Esophagus squamous epithelium (tissue), 5 donors: ENCODE measurements around the gene AP4B1. TPM values are rescaled to one million over a fixed set of nuclear protein-coding genes. Genes with fewer than 3 reads are reported as not detected.

Experiments
- DNase-seq: peaks from one replicate; lab custom pipeline; 2025; lab: John Stamatoyannopoulos, UW
- H3K27ac ChIP-seq, 4 donors: fragments of 200-600 bp; sonication (generic); one replicate each; pipeline ENCODE4 v1.5.1; 2016 to 2019; ENCODE audit warnings: mild to moderate bottlenecking in 1 of 4
- H3K27me3 ChIP-seq, 4 donors: fragments of 200-600 bp; sonication (generic); 1 replicate in 3 of 4; 2 replicates in 1 of 4; pipeline versions ENCODE4 v1.5.1 to v1.6.0; 2017 to 2021; ENCODE audit warnings: antibody characterized with exemption in 1 of 4
- H3K36me3 ChIP-seq, 3 donors: fragments of 200-600 bp; sonication (generic); one replicate each; pipeline ENCODE4 v1.5.1; 2016 to 2019
- H3K4me1 ChIP-seq, 3 donors: fragments of 200-600 bp; sonication (generic); one replicate each; pipeline ENCODE4 v1.5.1; 2017 to 2019
- H3K4me3 ChIP-seq, 4 donors: fragments of 200-600 bp; sonication (generic); 1 replicate in 3 of 4; 2 replicates in 1 of 4; pipeline ENCODE4 v1.5.1; 2016 to 2019; ENCODE audit warnings: mild to moderate bottlenecking in 2 of 4, moderate library complexity in 1 of 4
- H3K9me3 ChIP-seq, 3 donors: fragments of 200-600 bp; sonication (generic); one replicate each; pipeline ENCODE4 v1.5.1; 2016 to 2019
- POLR2A ChIP-seq, 4 donors: fragments of 450-650 bp; IDR thresholded peaks; one replicate each; pipeline ENCODE4 v1.6.1; 2017; ENCODE audit warnings: antibody characterized with exemption in 4 of 4, mild to moderate bottlenecking in 4 of 4, moderate library complexity in 3 of 4
- WGBS, 2 donors: methylation state at CpG; one replicate each; pipeline ENCODE4 v1.1.5; 2018; 5-methylcytosine and 5-hydroxymethylcytosine counted together
- intact Hi-C: fragments of 100-400 bp; cut with DNase I; formaldehyde crosslinking; loops from one replicate; pipeline ENCODE4 v1.15.0; 2022
- total RNA-seq, 4 donors: library from RNA; depleted of rRNA; stranded (reverse); fragments of >200 nt; gene quantifications; one replicate each; pipeline ENCODE4 v1.1.0, GENCODE V29; 2016
- TF ChIP-seq, protein P1 (sequence below), 6 experiments: fragments of 450-650 bp in 4 of 6; fragments of 200-600 bp in 2 of 6; sonication (generic) in 2 of 6; IDR thresholded peaks; one replicate each; pipeline ENCODE4 v1.5.1; 2016 to 2019; ENCODE audit warnings: antibody characterized with exemption in 6 of 6, mild to moderate bottlenecking in 4 of 6, moderate library complexity in 4 of 6
- donor health status: DM: yes; HTN: yes; CAD: no.

The AP4B1 gene
- total RNA-seq, 4 donors from 2014 or later, result 8.2 to 15.3 (median 11.5) TPM

- no peaks in the 10 kb centered on the region for H3K9me3 ChIP-seq
- no peak for DNase-seq
- TF ChIP-seq, protein P1, sequence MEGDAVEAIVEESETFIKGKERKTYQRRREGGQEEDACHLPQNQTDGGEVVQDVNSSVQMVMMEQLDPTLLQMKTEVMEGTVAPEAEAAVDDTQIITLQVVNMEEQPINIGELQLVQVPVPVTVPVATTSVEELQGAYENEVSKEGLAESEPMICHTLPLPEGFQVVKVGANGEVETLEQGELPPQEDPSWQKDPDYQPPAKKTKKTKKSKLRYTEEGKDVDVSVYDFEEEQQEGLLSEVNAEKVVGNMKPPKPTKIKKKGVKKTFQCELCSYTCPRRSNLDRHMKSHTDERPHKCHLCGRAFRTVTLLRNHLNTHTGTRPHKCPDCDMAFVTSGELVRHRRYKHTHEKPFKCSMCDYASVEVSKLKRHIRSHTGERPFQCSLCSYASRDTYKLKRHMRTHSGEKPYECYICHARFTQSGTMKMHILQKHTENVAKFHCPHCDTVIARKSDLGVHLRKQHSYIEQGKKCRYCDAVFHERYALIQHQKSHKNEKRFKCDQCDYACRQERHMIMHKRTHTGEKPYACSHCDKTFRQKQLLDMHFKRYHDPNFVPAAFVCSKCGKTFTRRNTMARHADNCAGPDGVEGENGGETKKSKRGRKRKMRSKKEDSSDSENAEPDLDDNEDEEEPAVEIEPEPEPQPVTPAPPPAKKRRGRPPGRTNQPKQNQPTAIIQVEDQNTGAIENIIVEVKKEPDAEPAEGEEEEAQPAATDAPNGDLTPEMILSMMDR (IDR thresholded peaks at IDR 0.05), result no peak
- no peak for TF ChIP-seq POLR2A (IDR thresholded peaks at IDR 0.05)
- H3K27me3 ChIP-seq, result no peaks in the 10 kb centered on the region
- H3K27ac ChIP-seq, result peak within 1 kb of the TSS; percentile 64 to 80 (median 70)
- WGBS, 2 donors, result 34 to 41% methylated on average over 6 of the region's 6 CpGs
- peak within 1 kb of the TSS in 2 of 4 donors; percentile 4 to 22 for H3K4me3 ChIP-seq
- peaks cover 0 to 50% (median 17%) of the 10 kb centered on the region in 3 donors for H3K4me1 ChIP-seq
- no peaks in the 10 kb centered on the region for H3K36me3 ChIP-seq
- intact Hi-C loops, result no loop called here
Observed at GRCh38 chr1:113887402-113888175, 17.0 kb downstream of the AP4B1 start, which contains the start of gene BCL2L15. Gene BCL2L15 (minus strand): TSS chr1:113887581. CDS start chr1:113887375, 206 bp downstream.

DNA sequence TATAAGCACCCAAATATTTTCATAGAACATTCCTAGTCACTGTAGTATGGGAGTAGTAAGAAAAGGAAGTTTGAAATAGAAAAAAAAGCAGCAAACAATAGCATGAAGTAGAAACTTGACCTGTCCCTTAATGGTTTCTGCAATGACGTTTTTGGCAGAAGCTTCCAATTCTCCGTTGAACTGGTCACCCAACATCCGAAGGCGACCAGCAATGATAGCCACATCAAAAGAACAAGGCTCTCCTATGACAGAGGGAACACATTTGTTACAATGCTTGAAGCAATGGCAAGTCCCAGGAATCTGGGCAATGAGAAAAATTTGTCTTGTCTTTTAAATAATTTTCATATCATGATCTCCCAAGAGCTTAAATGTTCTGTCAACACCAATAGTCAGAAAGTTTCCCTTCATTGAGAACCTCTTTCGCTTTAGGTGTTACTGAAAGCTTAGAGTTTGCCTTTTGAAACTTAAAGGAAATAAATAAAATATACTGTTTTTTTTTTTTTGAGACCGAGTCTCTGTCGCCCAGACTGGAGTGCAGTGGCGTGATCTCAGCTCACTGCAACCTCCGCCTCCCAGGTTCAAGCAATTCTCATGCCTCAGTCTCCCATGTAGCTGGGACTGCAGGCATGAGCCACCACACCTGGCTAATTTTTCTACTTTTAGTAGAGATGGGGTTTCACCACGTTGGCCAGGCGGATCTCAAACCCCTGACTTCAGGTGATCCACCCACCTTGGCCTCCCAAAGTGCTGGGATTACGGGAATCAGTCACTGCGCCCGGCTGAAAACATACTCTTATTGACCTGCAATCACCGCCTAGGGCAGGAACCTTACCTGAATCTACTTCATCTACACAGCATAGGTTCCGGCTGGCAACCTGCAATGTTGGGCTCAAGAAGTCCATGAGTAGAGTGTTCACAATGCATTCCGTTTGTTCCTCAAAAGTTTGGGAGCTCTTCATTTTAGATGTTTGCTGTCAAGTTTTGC is 17.9 kb downstream of the AP4B1 start:
- WGBS, 2 donors, result 53 to 69% methylated on average over 14 to 15 of the region's 17 CpGs
- Histone ChIP-seq H3K27ac (peak overlapping the region; percentile 64 to 80 (median 70)), H3K4me3 (peak overlapping the region in 2 of 4 donors; percentile 4 to 22)

GRCh38 chr1:113881661-113882060 is 22.9 kb downstream of the AP4B1 start:
- H3K4me3 ChIP-seq, result no peak overlapping the region
- TF ChIP-seq POLR2A (IDR thresholded peaks at IDR 0.05), result no peak
- TF ChIP-seq, protein P1 (IDR thresholded peaks at IDR 0.05), result no peak
- WGBS, 2 donors, result 60 to 93% methylated on average over 2 of the region's 2 CpGs
- no peak for DNase-seq
- intact Hi-C loops, result no loop called here
- no peaks in the 10 kb centered on the region for H3K27me3 ChIP-seq
- H3K9me3 ChIP-seq, result no peaks in the 10 kb centered on the region
- peaks cover 0 to 62% (median 12%) of the 10 kb centered on the region in 3 donors for H3K4me1 ChIP-seq
- H3K27ac ChIP-seq, result peak overlapping the region in 1 of 4 donors; percentile 3
- no peaks in the 10 kb centered on the region for H3K36me3 ChIP-seq

More for the DNA sequence above, 17.9 kb downstream of the AP4B1 start:
- H3K9me3 ChIP-seq, result no peaks in the 10 kb centered on the region
- no peaks in the 10 kb centered on the region for H3K27me3 ChIP-seq
- peaks cover 0 to 56% (median 17%) of the 10 kb centered on the region in 3 donors for H3K4me1 ChIP-seq
- TF ChIP-seq POLR2A (IDR thresholded peaks at IDR 0.05), result no peak
- TF ChIP-seq, protein P1 (IDR thresholded peaks at IDR 0.05), result no peak
- H3K36me3 ChIP-seq, result no peaks in the 10 kb centered on the region
- intact Hi-C loops, result no loop called here
- no peak for DNase-seq

DNA sequence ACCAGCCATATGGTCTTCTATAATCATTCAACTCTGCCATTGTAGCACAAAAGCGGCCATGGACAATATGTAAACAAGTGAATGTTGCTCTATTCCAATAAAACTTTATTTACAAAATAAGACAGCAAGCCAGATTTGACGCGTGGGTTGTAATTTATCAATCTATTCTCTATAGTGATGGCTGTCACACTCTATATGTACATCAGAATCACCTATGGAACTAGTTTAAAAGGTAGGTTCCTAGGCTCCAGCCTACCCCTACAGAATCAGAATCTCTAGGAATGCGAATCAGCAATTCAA is 24.9 kb downstream of the AP4B1 start:
- H3K27me3 ChIP-seq, result no peaks in the 10 kb centered on the region
- no peak overlapping the region for H3K27ac ChIP-seq
- no peak for DNase-seq
- no peak for TF ChIP-seq POLR2A (IDR thresholded peaks at IDR 0.05)
- TF ChIP-seq, protein P1 (IDR thresholded peaks at IDR 0.05), result no peak
- H3K36me3 ChIP-seq, result no peaks in the 10 kb centered on the region
- WGBS, 2 donors, result 78 to 91% methylated on average over 4 of the region's 4 CpGs
- peaks cover 0 to 44% (median under 1%) of the 10 kb centered on the region in 3 donors for H3K4me1 ChIP-seq
- no peaks in the 10 kb centered on the region for H3K9me3 ChIP-seq
- intact Hi-C loops, result no loop called here
- H3K4me3 ChIP-seq, result no peak overlapping the region
